Measurements from ENCODE around the gene DYRK1A. TPM values are rescaled to one million over a fixed set of nuclear protein-coding genes. Genes with fewer than 3 reads are reported as not detected.

The DYRK1A gene
- total RNA-seq, 2 experiments from 2014 or later, result 51.1 to 76.9 TPM

DNA sequence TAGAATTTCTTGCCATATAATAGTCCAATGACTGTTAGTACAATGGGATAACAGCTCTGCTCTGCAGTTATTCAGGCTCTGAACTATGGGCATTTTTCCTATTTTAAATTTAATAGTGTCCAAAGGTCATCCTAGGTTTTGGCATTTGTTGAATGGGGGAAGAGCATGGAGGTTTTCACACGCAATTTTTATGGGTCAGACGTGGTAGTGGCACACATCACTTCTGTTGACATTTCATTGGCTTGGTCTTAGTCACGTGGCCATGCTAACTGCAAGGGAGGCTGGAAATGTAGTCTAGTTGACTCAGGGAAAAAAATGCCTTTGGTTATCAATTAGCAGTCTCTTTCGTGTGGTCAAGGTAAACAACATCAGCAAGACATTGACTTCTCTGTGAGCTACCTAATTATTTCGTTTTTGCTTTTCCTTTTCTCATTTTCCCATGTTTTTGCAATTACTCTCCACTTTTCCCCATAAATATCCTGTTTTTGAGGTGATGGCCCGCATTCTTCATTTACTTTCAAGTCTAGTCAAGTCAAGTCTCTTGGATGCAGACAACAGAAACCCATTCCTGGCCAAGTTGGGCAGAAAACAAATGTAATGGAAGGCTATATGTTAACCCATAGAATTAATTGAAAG lies 82.8 kb downstream of the DYRK1A start:
- peak overlapping the region; percentile 55 for H3K27ac Mint-ChIP-seq
- no peak overlapping the region for H3K4me3 Mint-ChIP-seq
- POLR2A ChIA-PET, result no interaction called here

DNA sequence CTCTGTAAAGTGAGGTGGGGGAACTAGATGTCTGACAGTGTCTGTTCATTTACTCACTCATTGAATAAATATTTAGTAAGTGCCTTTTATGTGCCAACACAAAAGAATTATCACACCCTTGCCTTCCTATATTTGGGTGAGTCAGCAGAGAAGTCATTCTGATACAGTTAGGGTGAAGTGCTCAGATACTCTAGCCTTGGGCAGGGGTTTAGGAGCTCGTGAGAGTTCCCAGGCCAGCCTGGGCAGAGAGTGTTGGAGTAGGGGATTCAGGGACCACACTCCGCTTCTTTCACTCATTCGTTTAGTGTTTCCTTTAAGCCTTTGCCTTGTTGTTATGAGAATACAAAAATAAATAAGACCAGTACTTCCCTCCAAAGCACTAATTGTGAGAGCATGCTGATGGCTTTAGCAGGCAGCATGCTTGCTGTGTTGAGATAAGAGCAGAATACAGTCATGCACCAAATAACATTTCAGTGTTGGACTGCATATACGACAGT lies 83.9 kb downstream of the DYRK1A start:
- Mint-ChIP-seq H3K36me3 (ENCODE audit: low read depth) (peaks cover 20% of the 10 kb centered on the region), H3K4me3 (no peak overlapping the region), H3K27ac (peak overlapping the region; percentile 67), H3K9me3 (ENCODE audit: low read depth) (no peaks in the 10 kb centered on the region), H3K27me3 (no peaks in the 10 kb centered on the region), H3K4me1 (peaks cover 75% of the 10 kb centered on the region)
- peak; percentile 79 for ATAC-seq
- no peak for DNase-seq
- intact Hi-C loops (cut with DNase I, micrococcal nuclease), result no loop called here
- ChIA-PET CTCF (interaction anchor here (1.0 to 1.1 kb wide), 2 partner anchors 13 to 113 kb away, joined by 3 read pairs; no protein-coding TSS in a partner anchor), POLR2A (interaction anchor here (0.6 kb wide), 1 partner anchor 33 kb away, joined by 5 read pairs; no protein-coding TSS in a partner anchor)

More for the DNA sequence above, 82.8 kb downstream of the DYRK1A start:
- peaks cover 74% of the 10 kb centered on the region for H3K4me1 Mint-ChIP-seq
- H3K27me3 Mint-ChIP-seq, result no peaks in the 10 kb centered on the region
- no peak for ATAC-seq
- no peak for DNase-seq
- intact Hi-C loops (cut with DNase I, micrococcal nuclease), result no loop called here
- CTCF ChIA-PET, result interaction anchor here (1.0 to 1.2 kb wide), 3 partner anchors 9 to 78 kb away, joined by 3 to 4 read pairs (median 3); no protein-coding TSS in a partner anchor
- H3K36me3 Mint-ChIP-seq (ENCODE audit: low read depth), result peaks cover 20% of the 10 kb centered on the region
- H3K9me3 Mint-ChIP-seq (ENCODE audit: low read depth), result no peaks in the 10 kb centered on the region

- CTCF ChIA-PET, result interaction anchor here (1.0 to 1.1 kb wide), 2 partner anchors 12 to 112 kb away, joined by 3 read pairs; no protein-coding TSS in a partner anchor
- DNase-seq (no peak), ATAC-seq (no peak)
- Mint-ChIP-seq H3K4me3 (no peak overlapping the region), H3K4me1 (peaks cover 80% of the 10 kb centered on the region), H3K9me3 (ENCODE audit: low read depth) (no peaks in the 10 kb centered on the region), H3K27me3 (no peaks in the 10 kb centered on the region), H3K36me3 (ENCODE audit: low read depth) (peaks cover 25% of the 10 kb centered on the region), H3K27ac (peak overlapping the region; percentile 11)
- POLR2A ChIA-PET, result interaction anchor here (0.6 kb wide), 1 partner anchor 34 kb away, joined by 5 read pairs; no protein-coding TSS in a partner anchor
- intact Hi-C loops (cut with DNase I, micrococcal nuclease), result no loop called here
Observed at GRCh38 chr21:37451446-37451845, 84.9 kb downstream of the DYRK1A start.

DNA sequence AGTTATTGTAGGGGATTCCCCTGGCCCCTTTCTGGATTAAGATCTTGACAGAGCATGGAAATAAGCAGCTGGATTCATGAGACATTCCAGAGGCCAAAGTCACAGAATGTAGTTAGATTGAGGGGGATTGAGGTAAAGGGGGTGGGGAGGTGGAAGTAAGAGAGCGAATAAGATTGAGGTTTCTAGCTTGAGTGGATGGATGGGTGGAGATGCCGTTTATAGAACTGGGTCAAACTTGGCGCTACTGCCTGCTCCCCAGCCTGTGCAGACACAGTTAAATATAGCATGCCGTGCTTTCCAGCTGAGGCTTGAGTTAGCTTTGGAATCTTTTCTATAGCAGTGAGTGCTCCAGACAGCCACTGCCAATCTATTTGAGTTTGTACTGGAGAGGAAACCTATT lies 85.7 kb downstream of the DYRK1A start:
- Mint-ChIP-seq H3K27me3 (no peaks in the 10 kb centered on the region), H3K9me3 (ENCODE audit: low read depth) (no peaks in the 10 kb centered on the region), H3K36me3 (ENCODE audit: low read depth) (peaks cover 25% of the 10 kb centered on the region), H3K4me1 (peaks cover 79% of the 10 kb centered on the region), H3K27ac (no peak overlapping the region), H3K4me3 (no peak overlapping the region)
- intact Hi-C loops (cut with DNase I, micrococcal nuclease), result no loop called here
- no peak for DNase-seq
- ATAC-seq, result no peak
- ChIA-PET POLR2A (no interaction called here), CTCF (interaction anchor here (0.6 to 1.5 kb wide), 2 partner anchors 11 to 12 kb away, joined by 3 to 6 read pairs; no protein-coding TSS in a partner anchor)

- Mint-ChIP-seq H3K27ac (peak overlapping the region; percentile 22), H3K4me1 (peaks cover 79% of the 10 kb centered on the region), H3K36me3 (ENCODE audit: low read depth) (peaks cover 25% of the 10 kb centered on the region), H3K27me3 (no peaks in the 10 kb centered on the region), H3K9me3 (ENCODE audit: low read depth) (no peaks in the 10 kb centered on the region), H3K4me3 (no peak overlapping the region)
- intact Hi-C loops (cut with DNase I, micrococcal nuclease), result no loop called here
- ChIA-PET POLR2A (no interaction called here), CTCF (interaction anchor here (0.6 to 1.5 kb wide), 2 partner anchors 11 to 461 kb away, joined by 3 to 6 read pairs; no protein-coding TSS in a partner anchor)
- no peak for ATAC-seq
- DNase-seq, result no peak
Observed at GRCh38 chr21:37453350-37453749, 86.8 kb downstream of the DYRK1A start.

GRCh38 chr21:37454869-37455503 lies 88.4 kb downstream of the DYRK1A start:
- Mint-ChIP-seq H3K4me1 (peaks cover 85% of the 10 kb centered on the region), H3K4me3 (no peak overlapping the region), H3K27ac (peak overlapping the region; percentile 49), H3K36me3 (ENCODE audit: low read depth) (peaks cover 19% of the 10 kb centered on the region), H3K9me3 (ENCODE audit: low read depth) (no peaks in the 10 kb centered on the region), H3K27me3 (no peaks in the 10 kb centered on the region)
- intact Hi-C loops (cut with DNase I, micrococcal nuclease), result no loop called here
- ChIA-PET CTCF (interaction anchor here (1.1 kb wide), 1 partner anchor 9 kb away, joined by 6 read pairs; no protein-coding TSS in a partner anchor), POLR2A (interaction anchor here (0.7 kb wide), 1 partner anchor 10 kb away, joined by 3 read pairs; no protein-coding TSS in a partner anchor)
- ATAC-seq (no peak), DNase-seq (no peak)

GRCh38 chr21:37455504-37455911 lies 88.9 kb downstream of the DYRK1A start:
- Mint-ChIP-seq H3K4me1 (peaks cover 84% of the 10 kb centered on the region), H3K36me3 (ENCODE audit: low read depth) (peaks cover 15% of the 10 kb centered on the region), H3K4me3 (no peak overlapping the region), H3K27ac (peak overlapping the region; percentile 81), H3K9me3 (ENCODE audit: low read depth) (no peaks in the 10 kb centered on the region), H3K27me3 (no peaks in the 10 kb centered on the region)
- intact Hi-C loops (cut with DNase I, micrococcal nuclease), result no loop called here
- DNase-seq, result peak; percentile 51
- CTCF ChIA-PET, result interaction anchor here (0.7 to 1.1 kb wide), 2 partner anchors 8 to 9 kb away, joined by 3 to 6 read pairs; no protein-coding TSS in a partner anchor
- POLR2A ChIA-PET, result interaction anchor here (0.6 to 0.7 kb wide), 2 partner anchors 10 to 28 kb away, joined by 3 to 4 read pairs; no protein-coding TSS in a partner anchor
- ATAC-seq, result peak; percentile 41

GRCh38 chr21:37458669-37459276 lies 92.2 kb downstream of the DYRK1A start:
- ChIA-PET CTCF (interaction anchor here (1.4 to 1.7 kb wide), 3 partner anchors 10 to 105 kb away, joined by 3 to 5 read pairs (median 4); no protein-coding TSS in a partner anchor), POLR2A (interaction anchor here (0.6 kb wide), 1 partner anchor 25 kb away, joined by 5 read pairs; no protein-coding TSS in a partner anchor)
- H3K27ac Mint-ChIP-seq, result peak overlapping the region; percentile 72
- ATAC-seq (no peak), DNase-seq (no peak)
- no peaks in the 10 kb centered on the region for H3K27me3 Mint-ChIP-seq
- peaks cover 88% of the 10 kb centered on the region for H3K4me1 Mint-ChIP-seq
- no peaks in the 10 kb centered on the region for H3K9me3 Mint-ChIP-seq (ENCODE audit: low read depth)
- intact Hi-C loops (cut with DNase I, micrococcal nuclease), result no loop called here
- H3K4me3 Mint-ChIP-seq, result no peak overlapping the region
- peaks cover 11% of the 10 kb centered on the region for H3K36me3 Mint-ChIP-seq (ENCODE audit: low read depth)

GRCh38 chr21:37459575-37459974 lies 93.0 kb downstream of the DYRK1A start:
- no peak for DNase-seq
- H3K27ac Mint-ChIP-seq, result no peak overlapping the region
- intact Hi-C loops (cut with DNase I, micrococcal nuclease), result no loop called here
- peaks cover 11% of the 10 kb centered on the region for H3K36me3 Mint-ChIP-seq (ENCODE audit: low read depth)
- ChIA-PET CTCF (no interaction called here), POLR2A (no interaction called here)
- peaks cover 89% of the 10 kb centered on the region for H3K4me1 Mint-ChIP-seq
- no peak overlapping the region for H3K4me3 Mint-ChIP-seq
- no peaks in the 10 kb centered on the region for H3K27me3 Mint-ChIP-seq
- no peak for ATAC-seq
- no peaks in the 10 kb centered on the region for H3K9me3 Mint-ChIP-seq (ENCODE audit: low read depth)

- DNase-seq, result no peak
- H3K27me3 Mint-ChIP-seq, result no peaks in the 10 kb centered on the region
- H3K4me1 Mint-ChIP-seq, result peaks cover 88% of the 10 kb centered on the region
- ATAC-seq, result no peak
- H3K4me3 Mint-ChIP-seq, result no peak overlapping the region
- peaks cover 11% of the 10 kb centered on the region for H3K36me3 Mint-ChIP-seq (ENCODE audit: low read depth)
- ChIA-PET CTCF (interaction anchor here (0.5 kb wide), 1 partner anchor 276 kb away, joined by 5 read pairs; no protein-coding TSS in a partner anchor), POLR2A (no interaction called here)
- H3K9me3 Mint-ChIP-seq (ENCODE audit: low read depth), result no peaks in the 10 kb centered on the region
- no peak overlapping the region for H3K27ac Mint-ChIP-seq
- intact Hi-C loops (cut with DNase I, micrococcal nuclease), result loop anchor here (2.0 to 10.0 kb wide), 4 partner anchors 33 to 195 kb away; partner anchors contain the start of gene VPS26C (in 1 of the 2)
Observed at GRCh38 chr21:37460196-37460595, 93.6 kb downstream of the DYRK1A start.

DNA sequence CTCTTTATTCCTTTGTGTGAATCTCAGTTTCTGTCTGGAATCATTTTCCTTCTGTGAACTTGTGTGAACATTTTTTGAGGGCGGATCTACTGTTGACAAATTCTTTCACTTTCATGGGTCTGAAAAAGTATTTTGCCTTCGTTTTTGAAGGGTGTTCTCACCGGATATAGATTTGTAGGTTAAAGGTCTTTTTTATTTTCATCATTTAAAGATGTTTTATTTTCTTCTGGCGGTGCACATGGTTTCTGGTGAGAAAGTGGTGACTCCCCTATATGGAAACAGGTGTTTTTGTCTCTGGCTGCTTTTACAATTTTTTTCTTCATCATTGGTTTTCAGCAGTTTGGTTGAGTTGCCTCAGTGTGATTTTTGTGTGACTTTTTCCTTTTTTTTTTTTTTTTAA lies 94.9 kb downstream of the DYRK1A start:
- Mint-ChIP-seq H3K27me3 (no peaks in the 10 kb centered on the region), H3K4me3 (peak overlapping the region; percentile 45), H3K36me3 (ENCODE audit: low read depth) (peaks cover 5% of the 10 kb centered on the region), H3K27ac (peak overlapping the region; percentile 81), H3K9me3 (ENCODE audit: low read depth) (no peaks in the 10 kb centered on the region), H3K4me1 (peaks cover 77% of the 10 kb centered on the region)
- ATAC-seq (peak; percentile 64), DNase-seq (no peak)
- ChIA-PET POLR2A (no interaction called here), CTCF (no interaction called here)
- intact Hi-C loops (cut with DNase I, micrococcal nuclease), result loop anchor here (1.0 to 10.0 kb wide), 7 partner anchors 34 to 240 kb away; partner anchors contain the start of gene VPS26C (in 2 of the 2)

Measured in activated CD4-positive, alpha-beta T cell treated with anti-CD3 and anti-CD28 coated beads for 36 hours (primary cell).